Cardiac muscle cell (in vitro differentiated cells and primary cell): ENCODE measurements around the gene NT5DC2. TPM values are rescaled to one million over a fixed set of nuclear protein-coding genes. Genes with fewer than 3 reads are reported as not detected.

Experiments used
- DNase-seq, 2 donors: peaks; one replicate each; pipeline versions ENCODE4 v3.0.0 to v3.0.0-alpha.2; 2010 to 2017; ENCODE audit warnings: low read depth in 1 of 2, low spot score in 1 of 2
- H3K27ac ChIP-seq: fragments of 200-600 bp; sonication (generic); 2 replicates; pipeline ENCODE4 v1.5.1; 2016
- H3K27me3 ChIP-seq: fragments of 200-600 bp; sonication (generic); 2 replicates; pipeline ENCODE4 v1.6.0; 2016; ENCODE audit warnings: control low read depth
- H3K36me3 ChIP-seq: fragments of 200-600 bp; sonication (generic); 2 replicates; pipeline ENCODE4 v1.5.1; 2016; ENCODE audit warnings: control low read depth
- H3K4me1 ChIP-seq: fragments of 200-600 bp; sonication (generic); 2 replicates; pipeline ENCODE4 v1.8.1; 2017; ENCODE audit warnings: low read depth, mild to moderate bottlenecking, mixed run types
- H3K4me3 ChIP-seq: fragments of 200-600 bp; sonication (generic); 2 replicates; pipeline ENCODE4 v1.5.1; 2016; ENCODE audit warnings: mild to moderate bottlenecking
- H3K9me3 ChIP-seq: fragments of 200-600 bp; sonication (generic); 2 replicates; pipeline ENCODE4 v1.5.1; 2017; ENCODE audit warnings: low read depth, mild to moderate bottlenecking, control low read depth
- CTCF ChIP-seq: IDR thresholded peaks from 2 replicates; pipeline ENCODE4 v1.5.1; 2012; ENCODE audit warnings: low read depth, mild to moderate bottlenecking, low read length
- polyA plus RNA-seq: library from polyadenylated mRNA; unstranded; fragments of >200 nt; fragmentation: Nextera tagmentation; extraction: Ambion mirVana; gene quantifications from 2 replicates; pipeline ENCODE4 v1.2.1, GENCODE V29; 2016
- total RNA-seq: library from RNA; depleted of rRNA; stranded (reverse); fragments of >200 nt; gene quantifications from 2 replicates; pipeline ENCODE4 v1.2.3, GENCODE V29; 2016

Gene NT5DC2
- total and polyA plus RNA-seq, 2 experiments from 2014 or later = 120 to 233 TPM

- H3K36me3 ChIP-seq = peaks cover 60% of the 10 kb centered on the region
- no peak for TF ChIP-seq CTCF
These were observed 44.2 kb downstream of the NT5DC2 start for GRCh38 chr3:52489453-52489852.

GRCh38 chr3:52488746-52489145 lies 44.9 kb downstream of the NT5DC2 start:
- no peak overlapping the region for H3K4me3 ChIP-seq
- H3K4me1 ChIP-seq = peaks cover 15% of the 10 kb centered on the region
- DNase-seq = no peak
- no peak overlapping the region for H3K27ac ChIP-seq
- H3K36me3 ChIP-seq = peaks cover 60% of the 10 kb centered on the region
- no peaks in the 10 kb centered on the region for H3K27me3 ChIP-seq
- no peak for TF ChIP-seq CTCF
- no peaks in the 10 kb centered on the region for H3K9me3 ChIP-seq

More at GRCh38 chr3:52489453-52489852, 44.2 kb downstream of the NT5DC2 start:
- Histone ChIP-seq H3K9me3 (no peaks in the 10 kb centered on the region), H3K4me3 (no peak overlapping the region), H3K4me1 (peaks cover 8% of the 10 kb centered on the region), H3K27me3 (no peaks in the 10 kb centered on the region), H3K27ac (no peak overlapping the region)
- DNase-seq = no peak

- Histone ChIP-seq H3K27ac (no peak overlapping the region), H3K27me3 (no peaks in the 10 kb centered on the region), H3K4me1 (peaks cover 22% of the 10 kb centered on the region), H3K4me3 (no peak overlapping the region), H3K9me3 (no peaks in the 10 kb centered on the region), H3K36me3 (peaks cover 56% of the 10 kb centered on the region)
- TF ChIP-seq CTCF = no peak
- DNase-seq = no peak
These were observed 45.6 kb downstream of the NT5DC2 start for GRCh38 chr3:52487788-52488691.

GRCh38 chr3:52487050-52487787 lies 46.4 kb downstream of the NT5DC2 start:
- no peak for DNase-seq
- H3K9me3 ChIP-seq = no peaks in the 10 kb centered on the region
- H3K27me3 ChIP-seq = no peaks in the 10 kb centered on the region
- no peak overlapping the region for H3K4me3 ChIP-seq
- no peak for TF ChIP-seq CTCF
- peaks cover 26% of the 10 kb centered on the region for H3K4me1 ChIP-seq
- peaks cover 53% of the 10 kb centered on the region for H3K36me3 ChIP-seq
- H3K27ac ChIP-seq = no peak overlapping the region

GRCh38 chr3:52484680-52485461 lies 48.8 kb downstream of the NT5DC2 start:
- no peak for DNase-seq
- Histone ChIP-seq H3K27ac (peak overlapping the region; percentile 91), H3K27me3 (no peaks in the 10 kb centered on the region), H3K9me3 (no peaks in the 10 kb centered on the region), H3K36me3 (peaks cover 48% of the 10 kb centered on the region), H3K4me1 (peaks cover 26% of the 10 kb centered on the region), H3K4me3 (no peak overlapping the region)
- no peak for TF ChIP-seq CTCF
